GM12892 (cell line): ENCODE measurements around the gene ZMYM3.

ENCODE experiments used
- POLR2A ChIP-seq: IDR thresholded peaks from 2 replicates; pipeline ENCODE4 v1.6.1; 2011; ENCODE audit warnings: low read depth, low read length, control low read depth
- TAF1 ChIP-seq: IDR thresholded peaks from 2 replicates; pipeline ENCODE4 v1.6.1; 2011; ENCODE audit warnings: low read depth, mild to moderate bottlenecking, control low read depth, low read length, borderline replicate concordance

GRCh38 chrX:71256051-71256450, 2.1 kb upstream of the ZMYM3 start:
- TF ChIP-seq POLR2A (no peak), TAF1 (no peak)
